H1 (cell line): Measurements from ENCODE around the gene LAMB3. TPM values are rescaled to one million over a fixed set of nuclear protein-coding genes. Genes with fewer than 3 reads are reported as not detected.

ENCODE experiments used
- CTCF ChIA-PET: fragments of 300-600 bp; sonication (Branson Sonifier 250); formaldehyde crosslinking; loops from one replicate; lab custom pipeline; 2021; ENCODE audit not compliant: partially characterized antibody; lab: Charles Lee
- POLR2A ChIA-PET: fragments of 300-600 bp; sonication (Branson Sonifier 250); formaldehyde crosslinking; loops from one replicate; lab custom pipeline; 2021; ENCODE audit warnings: inconsistent platforms; ENCODE audit not compliant: partially characterized antibody; lab: Charles Lee
- DNase-seq, 2 experiments: peaks; one replicate each; pipeline versions ENCODE4 v3.0.0 to v3.0.0-alpha.2; 2010 to 2022; ENCODE audit warnings: low spot score in 2 of 2, low read depth in 1 of 2, mixed read lengths in 1 of 2
- FAIRE-seq: peaks from 2 replicates; lab custom pipeline; 2011; peaks lifted over from hg19 to GRCh38; lab: Jason Lieb, UNC
- H2AFZ ChIP-seq: 2 replicates; pipeline ENCODE4 v1.8.1; 2012; ENCODE audit warnings: low read length, inconsistent platforms
- H2AK5ac ChIP-seq: 2 replicates; pipeline ENCODE4 v1.6.1; 2013; ENCODE audit warnings: low read depth, low read length
- H2BK120ac ChIP-seq: replicated peaks from 2 replicates; pipeline ENCODE3; 2013; ENCODE audit warnings: low read depth, low read length, inconsistent platforms
- H2BK12ac ChIP-seq: 2 replicates; pipeline ENCODE4 v1.6.1; 2013; ENCODE audit warnings: low read depth, low read length
- H2BK15ac ChIP-seq: 2 replicates; pipeline ENCODE4 v1.6.1; 2013; ENCODE audit warnings: low read length
- H2BK20ac ChIP-seq: 2 replicates; pipeline ENCODE4 v1.6.1; 2013; ENCODE audit warnings: low read length
- H2BK5ac ChIP-seq: 2 replicates; pipeline ENCODE4 v1.6.1; 2013; ENCODE audit warnings: low read depth, low read length
- H3K14ac ChIP-seq: 2 replicates; pipeline ENCODE4 v1.6.1; 2013; ENCODE audit warnings: inconsistent platforms; ENCODE audit not compliant: insufficient read length
- H3K18ac ChIP-seq: 2 replicates; pipeline ENCODE4 v1.6.1; 2013; ENCODE audit warnings: low read length; ENCODE audit errors: extremely low read depth
- H3K23ac ChIP-seq: 2 replicates; pipeline ENCODE4 v1.6.1; 2013; ENCODE audit warnings: inconsistent platforms; ENCODE audit not compliant: insufficient read length
- H3K23me2 ChIP-seq: 2 replicates; pipeline ENCODE4 v1.6.1; 2013; ENCODE audit warnings: low read depth, low read length
- H3K27ac ChIP-seq: 2 replicates; pipeline ENCODE4 v1.6.1; 2011; ENCODE audit warnings: low read depth, low read length, inconsistent platforms
- H3K27me3 ChIP-seq, 4 experiments: replicated peaks in 1 of 4; 1 replicate in 1 of 4; 2 replicates in 3 of 4; pipeline versions ENCODE4 v1.6.1 to v1.8.1; 2011 to 2013; ENCODE audit warnings: low read length in 3 of 4, mild to moderate bottlenecking in 3 of 4, inconsistent platforms in 2 of 4, mixed read lengths in 2 of 4, moderate library complexity in 1 of 4; ENCODE audit not compliant: control insufficient read depth in 3 of 4, insufficient read depth in 3 of 4; ENCODE audit errors: extremely low read depth in 1 of 4
- H3K36me3 ChIP-seq, 4 experiments: 2 replicates each; pipeline versions ENCODE4 v1.6.1 to v1.8.1; 2011 to 2013; ENCODE audit warnings: mild to moderate bottlenecking in 4 of 4, low read length in 3 of 4, moderate library complexity in 2 of 4, control low read depth in 1 of 4, inconsistent platforms in 1 of 4; ENCODE audit not compliant: insufficient read depth in 4 of 4, control insufficient read depth in 2 of 4
- H3K4ac ChIP-seq: replicated peaks from 2 replicates; pipeline ENCODE3; 2013; ENCODE audit warnings: low read length, low read depth, mixed read lengths, inconsistent platforms; ENCODE audit not compliant: insufficient read length
- H3K4me1 ChIP-seq, 4 experiments: replicated peaks in 1 of 4; 1 replicate in 1 of 4; 2 replicates in 3 of 4; pipeline versions ENCODE4 v1.6.1 to v1.8.1; 2011 to 2013; ENCODE audit warnings: low read length in 3 of 4, inconsistent platforms in 2 of 4, mixed read lengths in 1 of 4; ENCODE audit not compliant: insufficient read depth in 4 of 4, control insufficient read depth in 3 of 4
- H3K4me2 ChIP-seq, 2 experiments: 2 replicates each; pipeline versions ENCODE4 v1.6.1 to v1.8.1; 2011 to 2013; ENCODE audit warnings: low read depth in 2 of 2, low read length in 2 of 2, control low read depth in 1 of 2, inconsistent platforms in 1 of 2, mild to moderate bottlenecking in 1 of 2; ENCODE audit not compliant: insufficient read depth in 1 of 2
- H3K4me3 ChIP-seq, 4 experiments: fragments of 200-600, 300-600 bp in 1 of 4; sonication (generic), shearing (Covaris generic), sonication (Bioruptor Twin) in 1 of 4; 2 replicates each; pipeline versions ENCODE4 v1.5.1 to v1.8.1; 2011 to 2016; ENCODE audit warnings: low read length in 4 of 4, low read depth in 3 of 4, control low read depth in 2 of 4, inconsistent platforms in 2 of 4, mild to moderate bottlenecking in 2 of 4, mixed read lengths in 1 of 4, moderate library complexity in 1 of 4; ENCODE audit not compliant: insufficient read depth in 2 of 4; ENCODE audit errors: extremely low read depth in 1 of 4
- H3K56ac ChIP-seq: replicated peaks from 2 replicates; pipeline ENCODE3; 2013; ENCODE audit warnings: low read depth, mild to moderate bottlenecking, mixed read lengths, low read length, inconsistent platforms; ENCODE audit not compliant: insufficient read length
- H3K79me1 ChIP-seq: 2 replicates; pipeline ENCODE4 v1.6.1; 2013; ENCODE audit warnings: low read depth, low read length, control low read depth
- H3K79me2 ChIP-seq, 2 experiments: 2 replicates each; pipeline versions ENCODE4 v1.6.1 to v1.8.1; 2012 to 2013; ENCODE audit warnings: low read length in 2 of 2, mild to moderate bottlenecking in 2 of 2, inconsistent platforms in 1 of 2; ENCODE audit not compliant: insufficient read depth in 2 of 2, control insufficient read depth in 1 of 2
- H3K9ac ChIP-seq, 4 experiments: replicated peaks in 1 of 4; 1 replicate in 1 of 4; 2 replicates in 3 of 4; pipeline versions ENCODE4 v1.6.1 to v1.8.1; 2011 to 2013; ENCODE audit warnings: low read depth in 3 of 4, low read length in 3 of 4, control low read depth in 2 of 4, mild to moderate bottlenecking in 2 of 4, moderate library complexity in 2 of 4, inconsistent platforms in 1 of 4; ENCODE audit errors: extremely low read depth in 1 of 4
- H3K9me3 ChIP-seq, 2 experiments: 2 replicates each; pipeline versions ENCODE4 v1.6.1 to v1.8.1; 2012 to 2013; ENCODE audit warnings: mild to moderate bottlenecking in 2 of 2, moderate library complexity in 2 of 2, control low read depth in 1 of 2, inconsistent platforms in 1 of 2, low read depth in 1 of 2, low read length in 1 of 2, mixed read lengths in 1 of 2; ENCODE audit not compliant: insufficient read depth in 2 of 2
- H4K20me1 ChIP-seq, 2 experiments: replicated peaks in 1 of 2; 2 replicates each; pipeline versions ENCODE3 to v1.8.1; 2011 to 2013; ENCODE audit warnings: inconsistent platforms in 2 of 2, low read length in 2 of 2, mild to moderate bottlenecking in 1 of 2; ENCODE audit not compliant: insufficient read depth in 2 of 2, control insufficient read depth in 1 of 2
- H4K5ac ChIP-seq: 2 replicates; pipeline ENCODE4 v1.6.1; 2013; ENCODE audit warnings: low read length, low read depth, mixed read lengths, inconsistent platforms; ENCODE audit not compliant: insufficient read length
- H4K8ac ChIP-seq: 2 replicates; pipeline ENCODE4 v1.8.0; 2013; ENCODE audit warnings: mild to moderate bottlenecking, moderate library complexity, low read length, inconsistent platforms; ENCODE audit not compliant: insufficient read depth; ENCODE audit errors: extremely low read depth
- H4K91ac ChIP-seq: replicated peaks from 2 replicates; pipeline ENCODE3; 2013; ENCODE audit warnings: low read length, mixed read lengths, inconsistent platforms; ENCODE audit not compliant: insufficient read length
- CBX5 ChIP-seq: fragments of 300-800, 300-1000 bp; sonication (generic); IDR thresholded peaks from 2 replicates; pipeline ENCODE4 v1.7.1; 2016; ENCODE audit warnings: antibody characterized with exemption, low read length, low read depth
- CHD1 ChIP-seq: IDR thresholded peaks from 2 replicates; pipeline ENCODE4 v1.6.1; 2012; ENCODE audit warnings: low read depth, low read length, improper control_type of control experiment
- CHD2 ChIP-seq: IDR thresholded peaks from 2 replicates; pipeline ENCODE4 v1.6.1; 2012; ENCODE audit warnings: low read length, improper control_type of control experiment
- CREB1 ChIP-seq: IDR thresholded peaks from 2 replicates; pipeline ENCODE4 v1.6.1; 2012; ENCODE audit warnings: inconsistent platforms
- GTF2F1 ChIP-seq: IDR thresholded peaks from 2 replicates; pipeline ENCODE4 v1.6.1; 2012; ENCODE audit warnings: low read depth, low read length, improper control_type of control experiment, borderline replicate concordance
- NANOG ChIP-seq: IDR thresholded peaks from 2 replicates; pipeline ENCODE4 v1.6.1; 2011; ENCODE audit warnings: low read length, low read depth, mild to moderate bottlenecking, inconsistent platforms; ENCODE audit not compliant: insufficient read depth, poor library complexity, severe bottlenecking
- NRF1 ChIP-seq: IDR thresholded peaks from 2 replicates; pipeline ENCODE4 v1.6.1; 2011; ENCODE audit warnings: mild to moderate bottlenecking, low read depth, low read length, improper control_type of control experiment
- SIX5 ChIP-seq: IDR thresholded peaks from 2 replicates; pipeline ENCODE4 v1.6.1; 2011; ENCODE audit warnings: mild to moderate bottlenecking, low read depth, low read length
- WGBS, 2 experiments: shearing (Covaris generic) in 1 of 2; methylation state at CpG; one replicate each; pipeline versions ENCODE4 v1.1.6 to v1.1.7; 2013 to 2015; ENCODE audit warnings: low lambda C conversion rate in 2 of 2, mixed read lengths in 2 of 2, inconsistent platforms in 1 of 2, low coverage in 1 of 2, missing lambda C conversion rate in 1 of 2; ENCODE audit not compliant: insufficient replicate concordance in 2 of 2, insufficient coverage in 1 of 2, insufficient read length in 1 of 2; ENCODE audit errors: extremely low coverage in 1 of 2, missing lambda C conversion rate in 1 of 2; 5-methylcytosine and 5-hydroxymethylcytosine counted together
- polyA plus RNA-seq, 7 experiments: library from polyadenylated mRNA; depleted of rRNA in 3 of 7; stranded (reverse) in 5 of 7; unstranded in 2 of 7; fragments of >200 nt in 5 of 7; fragments of 200-250 nt in 2 of 7; gene quantifications; 1 replicate in 5 of 7; 2 replicates in 1 of 7; 4 replicates in 1 of 7; pipeline versions ENCODE4 v1.2.1 to v1.2.3, GENCODE V29; 2011 to 2013; ENCODE audit warnings: missing spikeins in 2 of 7, mixed read lengths in 2 of 7
- total RNA-seq: library from RNA; stranded (reverse); fragmentation: NEBNext Ultra II Directional; extraction: Animal tissue kit (Norgen Biotek cat#: 25700); gene quantifications from 2 replicates; pipeline ENCODE4 v1.2.1, GENCODE V29; 2021

LAMB3 gene
- total and polyA plus RNA-seq, 2 of the 8 experiments (the other 6 are each of a cell fraction or from before 2014, with no cell fraction given): 0.45 to 0.50 TPM

DNA sequence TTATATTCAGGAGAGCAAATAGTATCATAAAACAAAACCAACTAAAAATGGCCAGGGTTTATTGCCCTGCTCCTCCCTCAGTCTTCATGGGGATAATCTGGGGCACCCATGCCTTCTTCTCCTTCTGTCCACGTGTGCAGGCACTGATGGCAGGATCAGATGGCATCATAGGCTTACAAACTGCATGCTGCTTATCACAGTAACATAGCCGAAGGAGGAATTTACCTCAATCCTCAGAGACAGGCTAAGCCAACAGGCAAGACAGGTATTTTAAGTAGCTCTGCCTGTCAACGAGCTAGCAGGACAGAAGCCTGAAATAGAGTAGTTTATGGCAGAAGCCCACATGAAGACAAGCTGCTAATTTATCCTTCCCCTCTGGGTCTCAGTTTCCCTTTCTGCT, 9.4 kb downstream of the LAMB3 start:
- POLR2A ChIA-PET: interaction anchor here (1.2 to 1.6 kb wide), 3 partner anchors 10 to 87 kb away, joined by 3 to 5 read pairs (median 3); partner anchors contain the start of gene LAMB3
- Histone ChIP-seq H3K4me1 (0 out of 7 replicates have a peak, but pooled peaks cover 0 to 5% (median 0%) of the 10 kb centered on the region in 4 experiments), H2BK20ac (no peak overlapping the region), H2AFZ (no peak overlapping the region), H3K23me2 (no peaks in the 10 kb centered on the region), H3K79me2 (no peaks in the 10 kb centered on the region), H2BK15ac (no peak overlapping the region), H3K9ac (no peak overlapping the region), H2BK120ac (no peak overlapping the region), H3K9me3 (no peaks in the 10 kb centered on the region), H3K27me3 (no peaks in the 10 kb centered on the region), H3K4me3 (no peak overlapping the region), H3K18ac (no peak overlapping the region), H3K36me3 (no peaks in the 10 kb centered on the region), H4K5ac (no peak overlapping the region), H3K14ac (no peak overlapping the region), H4K20me1 (no peaks in the 10 kb centered on the region), H4K8ac (no peak overlapping the region), H3K79me1 (no peaks in the 10 kb centered on the region), H3K23ac (no peak overlapping the region), H3K56ac (no peak overlapping the region), H3K27ac (no peak overlapping the region), H2AK5ac (no peak overlapping the region), H3K4ac (no peak overlapping the region), H2BK5ac (no peak overlapping the region), H4K91ac (no peak overlapping the region), H2BK12ac (no peak overlapping the region), H3K4me2 (no peak overlapping the region)
- no peak for DNase-seq
- TF ChIP-seq CBX5: no peak
- no peak for TF ChIP-seq NANOG
- no peak for TF ChIP-seq CHD2
- no peak for TF ChIP-seq NRF1
- no peak for TF ChIP-seq CREB1
- TF ChIP-seq SIX5: no peak
- TF ChIP-seq GTF2F1: no peak
- TF ChIP-seq CHD1: no peak
- 76% methylated on average over 3 of the region's 3 CpGs; no CpG with 5 or more reads in 1 of the 2 experiments for WGBS, 2 experiments
- no peak for FAIRE-seq
- CTCF ChIA-PET: interaction anchor here (0.6 to 3.8 kb wide), 17 partner anchors 8 to 73 kb away, joined by 3 to 23 read pairs (median 5); partner anchors contain the start of gene LAMB3
